IMR-90 (cell line): ENCODE measurements around the gene MED17. TPM values are rescaled to one million over a fixed set of nuclear protein-coding genes. Genes with fewer than 3 reads are reported as not detected.

Source experiments
- ATAC-seq: fragments of 200-7000 bp; cut with Tn5 transposase; 2 replicates; pipeline ENCODE4 v1.9.1; 2020; ENCODE audit warnings: low read depth, mild to moderate bottlenecking, moderate library complexity
- BruUV-seq: library from RNA; stranded (reverse); fragments of 400-500 nt; replicated peaks from 2 replicates; lab custom pipeline; 2021; lab: Mats Ljungman, UMichigan
- CTCF ChIA-PET: fragments of 300-600 bp; formaldehyde crosslinking; extraction: SDS; loops from one replicate; lab custom pipeline; 2021; ENCODE audit warnings: antibody characterized with exemption; lab: Yijun Ruan, JAX
- POLR2A ChIA-PET: fragments of 300-600 bp; sonication (Branson Sonifier 250); formaldehyde crosslinking; loops from one replicate; lab custom pipeline; 2022; ENCODE audit warnings: antibody characterized with exemption; ENCODE audit not compliant: unreplicated experiment; lab: Charles Lee
- DNase-seq: peaks from one replicate; pipeline ENCODE4 v3.0.0; 2013
- H2AFZ ChIP-seq: replicated peaks from 2 replicates; pipeline ENCODE3; 2013; ENCODE audit warnings: low read length, mild to moderate bottlenecking; ENCODE audit not compliant: poor library complexity
- H2AK5ac ChIP-seq: 2 replicates; pipeline ENCODE4 v1.6.1; 2013; ENCODE audit warnings: low read depth, low read length, inconsistent platforms
- H2AK9ac ChIP-seq: replicated peaks from 2 replicates; pipeline ENCODE3; 2013; ENCODE audit warnings: mild to moderate bottlenecking, low read depth, low read length, moderate library complexity; ENCODE audit not compliant: poor library complexity
- H2BK120ac ChIP-seq: 2 replicates; pipeline ENCODE4 v1.6.1; 2013; ENCODE audit warnings: low read depth, low read length, inconsistent platforms
- H2BK15ac ChIP-seq: 3 replicates; pipeline ENCODE4 v1.6.1; 2013; ENCODE audit warnings: low read depth, low read length, inconsistent platforms
- H2BK20ac ChIP-seq: 2 replicates; pipeline ENCODE4 v1.6.1; 2013; ENCODE audit warnings: low read depth, mild to moderate bottlenecking, inconsistent platforms, low read length, moderate library complexity
- H2BK5ac ChIP-seq: 2 replicates; pipeline ENCODE4 v1.6.1; 2013; ENCODE audit warnings: mild to moderate bottlenecking, low read depth, low read length, inconsistent platforms; ENCODE audit not compliant: poor library complexity, severe bottlenecking
- H3K14ac ChIP-seq: replicated peaks from 2 replicates; pipeline ENCODE4 v1.6.1; 2013; ENCODE audit warnings: low read depth, low read length, inconsistent platforms
- H3K18ac ChIP-seq: 2 replicates; pipeline ENCODE4 v1.6.1; 2013; ENCODE audit warnings: low read depth, low read length, control low read depth
- H3K23ac ChIP-seq: 2 replicates; pipeline ENCODE4 v1.6.1; 2013; ENCODE audit warnings: low read depth, low read length, inconsistent platforms
- H3K27ac ChIP-seq: 2 replicates; pipeline ENCODE4 v1.5.1; 2013; ENCODE audit warnings: mild to moderate bottlenecking, control low read depth, low read length; ENCODE audit not compliant: insufficient read depth
- H3K27me3 ChIP-seq: 2 replicates; pipeline ENCODE4 v1.6.1; 2013; ENCODE audit warnings: low read length; ENCODE audit not compliant: control insufficient read depth, insufficient read depth
- H3K36me3 ChIP-seq: 2 replicates; pipeline ENCODE4 v1.6.1; 2013; ENCODE audit warnings: low read length, mixed read lengths; ENCODE audit not compliant: control insufficient read depth, insufficient read depth
- H3K4ac ChIP-seq: 2 replicates; pipeline ENCODE4 v1.6.1; 2013; ENCODE audit warnings: low read depth, low read length, inconsistent platforms
- H3K4me1 ChIP-seq: 2 replicates; pipeline ENCODE4 v1.6.1; 2013; ENCODE audit warnings: low read length, mixed read lengths; ENCODE audit not compliant: control insufficient read depth, insufficient read depth
- H3K4me2 ChIP-seq: 2 replicates; pipeline ENCODE4 v1.6.1; 2013; ENCODE audit warnings: low read depth, mild to moderate bottlenecking, control low read depth, low read length, moderate library complexity
- H3K4me3 ChIP-seq: 2 replicates; pipeline ENCODE4 v1.5.1; 2013; ENCODE audit warnings: low read depth, mild to moderate bottlenecking, control low read depth, low read length, moderate library complexity; ENCODE audit not compliant: insufficient read depth
- H3K56ac ChIP-seq: 2 replicates; pipeline ENCODE4 v1.6.1; 2013; ENCODE audit warnings: low read length, inconsistent platforms; ENCODE audit not compliant: insufficient read depth; ENCODE audit errors: extremely low read depth
- H3K79me1 ChIP-seq, 2 experiments: 2 replicates each; pipeline ENCODE4 v1.6.1; 2013; ENCODE audit warnings: low read length in 2 of 2, inconsistent platforms in 1 of 2, low read depth in 1 of 2
- H3K9ac ChIP-seq: 2 replicates; pipeline ENCODE4 v1.6.1; 2013; ENCODE audit warnings: low read depth, low read length, control low read depth
- H3K9me1 ChIP-seq: 2 replicates; pipeline ENCODE4 v1.6.1; 2013; ENCODE audit warnings: low read length, inconsistent platforms; ENCODE audit not compliant: insufficient read depth
- H3K9me3 ChIP-seq: 2 replicates; pipeline ENCODE4 v1.6.1; 2013; ENCODE audit warnings: low read length; ENCODE audit not compliant: control insufficient read depth, insufficient read depth
- H4K20me1 ChIP-seq: 2 replicates; pipeline ENCODE4 v1.6.1; 2013; ENCODE audit warnings: low read length, inconsistent platforms; ENCODE audit not compliant: insufficient read depth
- H4K5ac ChIP-seq: 2 replicates; pipeline ENCODE4 v1.6.1; 2013; ENCODE audit warnings: mild to moderate bottlenecking, low read depth, low read length, control low read depth
- H4K8ac ChIP-seq, 2 experiments: 2 replicates each; pipeline ENCODE4 v1.6.1; 2013; ENCODE audit warnings: low read depth in 2 of 2, low read length in 2 of 2, control low read depth in 1 of 2, inconsistent platforms in 1 of 2
- H4K91ac ChIP-seq: 2 replicates; pipeline ENCODE4 v1.6.1; 2013; ENCODE audit warnings: low read depth, low read length, inconsistent platforms; ENCODE audit not compliant: insufficient read depth
- CEBPB ChIP-seq: IDR thresholded peaks from 2 replicates; pipeline ENCODE4 v1.6.1; 2012; ENCODE audit warnings: low read depth, low read length, improper control_type of control experiment
- NFE2L2 ChIP-seq: fragments of 150-350 bp; IDR thresholded peaks from 2 replicates; pipeline ENCODE4 v1.6.1; 2016; ENCODE audit warnings: low read depth, mild to moderate bottlenecking, low read length
- POLR2A ChIP-seq: IDR thresholded peaks from 2 replicates; pipeline ENCODE4 v1.6.1; 2012; ENCODE audit warnings: mild to moderate bottlenecking, low read depth, low read length
- RAD21 ChIP-seq: IDR thresholded peaks from 2 replicates; pipeline ENCODE4 v1.6.1; 2012; ENCODE audit warnings: low read length, improper control_type of control experiment
- RCOR1 ChIP-seq: IDR thresholded peaks from 2 replicates; pipeline ENCODE4 v1.6.1; 2012; ENCODE audit warnings: mild to moderate bottlenecking, low read length, improper control_type of control experiment; ENCODE audit not compliant: insufficient replicate concordance
- dilution Hi-C: fragments of 300-500 bp; cut with HindIII; formaldehyde crosslinking; loops from one replicate; pipeline ENCODE4 v1.14.3; 2018; ENCODE audit warnings: low sequenced_read_pairs; ENCODE audit not compliant: unreplicated experiment
- in situ Hi-C: fragments of 300-500 bp; cut with MboI; formaldehyde crosslinking; loops from 3 replicates; pipeline ENCODE4 v1.14.3; 2019; ENCODE audit warnings: low sequenced_read_pairs, inconsistent platforms, mixed read lengths
- intact Hi-C: fragments of 100-400 bp; cut with micrococcal nuclease; formaldehyde crosslinking; loops from 2 replicates; pipeline ENCODE4 v1.10.0; 2022
- polyA plus RNA-seq, 3 experiments: library from polyadenylated mRNA; depleted of rRNA; stranded (reverse); fragments of >200 nt; gene quantifications; 2 replicates each; pipeline ENCODE4 v1.2.3, GENCODE V29; 2012; ENCODE audit warnings: low replicate concordance in 1 of 3
- total RNA-seq: library from RNA; depleted of rRNA; stranded (reverse); fragments of >200 nt; gene quantifications from 2 replicates; pipeline ENCODE4 v1.2.3, GENCODE V29; 2012

The MED17 gene
- total and polyA plus RNA-seq, 2 of the 4 experiments (the other 2 are of a cell fraction) = 20.0 to 23.3 TPM

GRCh38 chr11:93736129-93736528 lies 48.0 kb upstream of the MED17 start:
- H2BK15ac ChIP-seq = no peak overlapping the region
- no peak overlapping the region for H4K8ac ChIP-seq
- no peak overlapping the region for H2AK9ac ChIP-seq
- H3K9me1 ChIP-seq = no peaks in the 10 kb centered on the region; the same call in 1 of the 2 replicates
- POLR2A ChIA-PET = no interaction called here
- intact Hi-C loops (no loop called here), in situ Hi-C loops (loop anchor here (10.0 kb wide), 1 partner anchor 399 kb away; no protein-coding TSS in a partner anchor), dilution Hi-C loops (no loop called here)
- no peak overlapping the region for H2AK5ac ChIP-seq
- no peak overlapping the region for H2BK20ac ChIP-seq
- no peak overlapping the region for H3K18ac ChIP-seq
- peak; percentile 63 for DNase-seq
- H3K9me3 ChIP-seq = no peaks in the 10 kb centered on the region
- BruUV-seq = no TSS peak
- H3K4me2 ChIP-seq = peak overlapping the region; percentile 54; the same call in 1 of the 2 replicates
- no peak overlapping the region for H4K91ac ChIP-seq
- peak; percentile 30 for ATAC-seq
- peaks cover 44% of the 10 kb centered on the region for H3K36me3 ChIP-seq
- no peak overlapping the region for H2BK120ac ChIP-seq
- H2AFZ ChIP-seq = no peak overlapping the region
- no peak overlapping the region for H3K9ac ChIP-seq
- no peak overlapping the region for H3K27ac ChIP-seq
- peak overlapping the region; percentile 73 for H2BK5ac ChIP-seq
- H3K4ac ChIP-seq = no peak overlapping the region
- peaks cover 78% of the 10 kb centered on the region for H4K20me1 ChIP-seq
- no peak overlapping the region for H3K56ac ChIP-seq
- no peaks in the 10 kb centered on the region for H3K27me3 ChIP-seq
- H3K79me1 ChIP-seq = peaks cover 11 to 32% of the 10 kb centered on the region in 2 experiments; a peak in 2 of 4 replicates
- H3K4me3 ChIP-seq = no peak overlapping the region
- CTCF ChIA-PET = no interaction called here
- TF ChIP-seq POLR2A (no peak), NFE2L2 (no peak), RCOR1 (no peak), CEBPB (peak; percentile 90), RAD21 (no peak)
- peaks cover 6% of the 10 kb centered on the region for H3K4me1 ChIP-seq
- H4K5ac ChIP-seq = no peak overlapping the region
- H3K14ac ChIP-seq = no peak overlapping the region
- no peak overlapping the region for H3K23ac ChIP-seq
